ENCODE measurements around the gene PDIA4. TPM values are rescaled to one million over a fixed set of nuclear protein-coding genes. Genes with fewer than 3 reads are reported as not detected.

PDIA4 gene
- total and polyA plus RNA-seq, 2 experiments from 2014 or later, result 371 to 413 TPM

GRCh38 chr7:149003018-149003417 is 25.3 kb downstream of the PDIA4 start:
- Histone ChIP-seq H3K4me2 (no peak overlapping the region), H2AFZ (no peak overlapping the region), H3K79me2 (no peaks in the 10 kb centered on the region), H3K27me3 (no peaks in the 10 kb centered on the region), H3K9me2 (replicated peaks; ENCODE audit: insufficient read depth) (no peaks in the 10 kb centered on the region), H3K9me3 (ENCODE audit: low read depth) (no peaks in the 10 kb centered on the region), H4K20me1 (ENCODE audit: insufficient read depth, poor library complexity, severe bottlenecking) (no peaks in the 10 kb centered on the region), H3K4me1 (ENCODE audit: insufficient read depth) (no peaks in the 10 kb centered on the region), H3K4me3 (no peak overlapping the region), H3K27ac (no peak overlapping the region), H3K36me3 (replicated peaks; ENCODE audit: insufficient read depth, low read depth) (no peaks in the 10 kb centered on the region)
- DNase-seq (ENCODE audit: low spot score), result no peak
- 95% methylated on average over 11 of the region's 11 CpGs for WGBS (ENCODE audit: low lambda C conversion rate, missing lambda C conversion rate)
- TF ChIP-seq EZH2phosphoT487 (IDR thresholded peaks at IDR 0.05; ENCODE audit: low read depth, severe bottlenecking, unreplicated experiment) (no peak), CTCF (IDR thresholded peaks at IDR 0.05; ENCODE audit: poor library complexity) (no peak), EZH2 (IDR thresholded peaks at IDR 0.05; ENCODE audit: borderline replicate concordance) (no peak)

GRCh38 chr7:149002604-149003003 is 25.7 kb downstream of the PDIA4 start:
- no peak for DNase-seq (ENCODE audit: low spot score)
- H3K36me3 ChIP-seq (replicated peaks; ENCODE audit: insufficient read depth, low read depth), result no peaks in the 10 kb centered on the region
- WGBS (ENCODE audit: low lambda C conversion rate, missing lambda C conversion rate), result 94% methylated on average over 13 of the region's 13 CpGs
- no peak for TF ChIP-seq CTCF (IDR thresholded peaks at IDR 0.05; ENCODE audit: poor library complexity)
- no peak for TF ChIP-seq EZH2 (IDR thresholded peaks at IDR 0.05; ENCODE audit: borderline replicate concordance)
- no peaks in the 10 kb centered on the region for H3K4me1 ChIP-seq (ENCODE audit: insufficient read depth)
- H4K20me1 ChIP-seq (ENCODE audit: insufficient read depth, poor library complexity, severe bottlenecking), result no peaks in the 10 kb centered on the region
- no peak overlapping the region for H3K27ac ChIP-seq
- no peaks in the 10 kb centered on the region for H3K79me2 ChIP-seq
- H2AFZ ChIP-seq, result no peak overlapping the region
- no peak overlapping the region for H3K4me2 ChIP-seq
- no peak overlapping the region for H3K4me3 ChIP-seq
- H3K9me2 ChIP-seq (replicated peaks; ENCODE audit: insufficient read depth), result no peaks in the 10 kb centered on the region
- H3K27me3 ChIP-seq, result no peaks in the 10 kb centered on the region
- H3K9me3 ChIP-seq (ENCODE audit: low read depth), result no peaks in the 10 kb centered on the region

GRCh38 chr7:149001427-149002068 is 26.8 kb downstream of the PDIA4 start:
- Histone ChIP-seq H3K4me2 (no peak overlapping the region), H3K27me3 (no peaks in the 10 kb centered on the region), H3K27ac (no peak overlapping the region), H3K4me1 (ENCODE audit: insufficient read depth) (no peaks in the 10 kb centered on the region), H2AFZ (no peak overlapping the region), H3K36me3 (replicated peaks; ENCODE audit: insufficient read depth, low read depth) (no peaks in the 10 kb centered on the region), H3K9me2 (replicated peaks; ENCODE audit: insufficient read depth) (no peaks in the 10 kb centered on the region), H3K79me2 (no peaks in the 10 kb centered on the region), H3K4me3 (no peak overlapping the region), H4K20me1 (ENCODE audit: insufficient read depth, poor library complexity, severe bottlenecking) (no peaks in the 10 kb centered on the region), H3K9me3 (ENCODE audit: low read depth) (no peaks in the 10 kb centered on the region)
- TF ChIP-seq EZH2 (IDR thresholded peaks at IDR 0.05; ENCODE audit: borderline replicate concordance), result no peak
- no peak for TF ChIP-seq EZH2phosphoT487 (IDR thresholded peaks at IDR 0.05; ENCODE audit: low read depth, severe bottlenecking, unreplicated experiment)
- no peak for TF ChIP-seq CTCF (IDR thresholded peaks at IDR 0.05; ENCODE audit: poor library complexity)
- WGBS (ENCODE audit: low lambda C conversion rate, missing lambda C conversion rate), result 80% methylated on average over 11 of the region's 11 CpGs
- no peak for DNase-seq (ENCODE audit: low spot score)
